Frontal cortex (tissue), 4 donors: ENCODE measurements around the gene CDCP2. TPM values are rescaled to one million over a fixed set of nuclear protein-coding genes. Genes with fewer than 3 reads are reported as not detected.
A peak's percentile ranks its signal among the peaks of the same experiment; 100 is the strongest.
"Not testable (repeated sequence)": the region's sequence is repeated elsewhere in the genome, so short reads cannot be mapped to it uniquely, and the experiment has no call there.

Source experiments
- DNase-seq, 2 donors: peaks; one replicate each; pipeline ENCODE4 v3.0.0; 2012; ENCODE audit warnings: low spot score in 2 of 2
- FAIRE-seq: peaks from 2 replicates; lab custom pipeline; 2012; peaks lifted over from hg19 to GRCh38; lab: Jason Lieb, UNC
- total RNA-seq: library from RNA; depleted of rRNA; stranded (reverse); fragments of >200 nt; gene quantifications from one replicate; pipeline ENCODE4 v1.2.3, GENCODE V29; 2014
- donor health status: control.
- donor health status: control.
- donor health status: control.

CDCP2 gene
- total RNA-seq, 1 donor from 2014 or later = not detected

DNA sequence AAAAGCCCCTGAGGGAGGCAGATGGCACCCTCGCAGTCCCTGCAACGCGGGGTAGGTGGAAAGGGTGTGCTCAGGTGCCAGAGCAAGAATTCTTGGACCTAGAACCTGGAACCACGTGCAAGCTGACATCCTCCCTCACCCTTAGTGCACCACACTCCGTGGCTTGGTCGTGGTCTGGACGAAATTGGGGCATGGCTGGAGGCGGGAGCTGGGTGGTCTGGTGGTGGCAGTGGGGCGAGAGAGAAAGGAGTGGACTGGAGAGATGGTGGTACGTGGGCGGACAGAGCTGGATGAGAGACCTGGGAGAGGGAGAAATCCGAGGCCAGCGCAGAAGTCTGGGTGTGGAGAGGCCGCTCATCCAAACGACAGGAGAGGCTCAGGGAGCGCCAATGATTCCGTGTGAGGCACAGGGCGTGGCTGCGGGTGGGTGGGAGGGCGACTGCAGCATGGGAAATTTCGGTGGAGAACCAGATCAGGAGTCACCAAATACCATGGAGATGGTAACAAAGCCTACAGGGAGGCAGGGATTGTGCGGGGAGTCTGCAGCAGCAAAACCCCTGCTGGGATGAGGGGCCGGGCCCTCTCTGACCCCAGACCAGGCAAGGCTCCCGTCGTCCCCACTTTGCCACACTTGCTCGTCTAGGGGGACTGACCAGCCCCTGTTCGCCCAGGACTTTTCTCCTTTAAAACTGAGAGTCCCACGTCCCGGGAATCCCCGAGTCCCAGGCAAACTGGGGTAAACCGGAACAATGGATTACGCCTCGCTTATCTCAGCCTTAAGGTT lies 31.9 kb downstream of the CDCP2 start:
- FAIRE-seq (no peak), DNase-seq (no peak)

DNA sequence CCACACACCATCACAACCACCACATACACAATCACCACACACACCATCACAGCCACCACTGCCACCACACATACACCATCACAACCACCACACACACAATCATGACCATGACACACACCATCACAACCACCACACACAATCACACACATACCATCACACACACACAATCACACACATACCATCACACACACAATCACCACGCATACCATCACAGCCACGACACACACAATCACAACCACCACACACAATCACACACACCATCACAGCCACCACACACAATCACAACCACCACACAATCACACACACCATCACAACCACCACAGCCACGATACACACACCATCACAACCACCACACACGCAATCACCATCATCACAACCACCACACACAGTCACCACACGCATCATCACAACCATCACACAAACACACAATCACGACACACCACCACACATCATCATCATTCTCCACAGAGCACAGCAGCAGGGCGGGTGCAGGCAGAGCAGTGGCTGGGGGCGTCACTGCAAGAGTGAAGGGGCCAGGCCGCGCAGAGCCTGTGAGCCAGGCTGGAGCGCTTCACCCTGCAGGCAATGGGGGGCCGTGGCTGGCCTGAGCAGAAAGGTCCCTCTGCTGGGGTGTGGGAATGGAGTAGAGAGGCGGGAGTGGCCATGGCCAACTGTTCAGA lies 32.6 kb downstream of the CDCP2 start:
- FAIRE-seq (no peak), DNase-seq (no peak)

DNA sequence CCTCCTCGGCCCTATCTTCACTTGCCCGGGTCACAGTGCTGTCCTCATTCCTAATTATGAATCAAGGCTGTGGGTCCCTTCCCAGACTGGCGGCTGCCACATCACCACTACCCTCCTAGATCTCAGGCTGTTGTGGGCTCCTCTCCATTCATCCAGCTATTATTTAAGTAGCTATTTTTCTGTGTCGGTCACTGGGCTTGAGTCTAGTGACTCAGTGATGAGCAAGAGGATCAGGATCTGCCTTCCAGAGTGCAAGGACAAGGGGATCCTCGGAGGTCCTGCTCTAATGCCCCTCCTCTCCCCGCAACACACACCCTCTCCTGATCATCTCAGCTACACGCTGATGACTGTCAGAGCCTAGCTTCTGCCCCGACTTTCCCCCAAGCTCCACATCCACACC lies 34.1 kb downstream of the CDCP2 start:
- FAIRE-seq (no peak), DNase-seq (no peak)

DNA sequence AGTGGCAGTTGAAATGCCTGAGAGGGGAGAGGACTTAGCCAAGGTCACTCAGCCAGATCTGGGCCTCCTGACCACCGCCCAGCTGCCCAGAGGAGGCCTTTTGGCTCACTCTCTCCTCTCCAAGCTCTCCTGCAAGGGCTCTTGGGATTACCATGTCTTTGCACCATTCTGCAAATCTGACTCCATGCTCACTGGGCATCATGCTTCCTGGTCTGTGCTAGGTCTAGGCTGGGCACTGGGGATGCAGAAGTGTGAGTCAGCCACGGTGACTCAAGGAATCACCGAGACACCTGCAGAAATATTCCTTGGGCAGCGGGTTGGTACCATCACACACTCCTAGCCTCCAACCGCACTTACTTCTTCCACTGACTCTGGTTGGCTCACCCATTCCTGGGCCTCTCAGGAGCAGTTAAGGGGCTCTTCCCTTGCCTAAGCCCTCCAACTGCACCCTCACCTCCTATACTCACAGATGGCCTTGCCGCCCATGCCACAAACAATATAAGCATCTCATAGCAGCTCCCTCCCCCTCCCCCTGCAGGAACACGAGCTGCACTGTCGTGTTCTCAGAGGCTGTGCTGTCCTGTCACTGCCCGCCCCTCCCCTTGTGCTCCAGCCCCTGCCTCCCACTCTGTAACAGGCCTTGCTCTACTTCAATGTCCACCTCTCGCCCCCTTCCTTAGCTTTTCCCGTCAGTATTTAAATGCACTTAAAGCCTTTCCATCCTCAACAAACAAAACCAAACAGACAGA lies 34.8 kb downstream of the CDCP2 start:
- FAIRE-seq (no peak), DNase-seq (peak in 1 of 2 donors; percentile 37)

DNA sequence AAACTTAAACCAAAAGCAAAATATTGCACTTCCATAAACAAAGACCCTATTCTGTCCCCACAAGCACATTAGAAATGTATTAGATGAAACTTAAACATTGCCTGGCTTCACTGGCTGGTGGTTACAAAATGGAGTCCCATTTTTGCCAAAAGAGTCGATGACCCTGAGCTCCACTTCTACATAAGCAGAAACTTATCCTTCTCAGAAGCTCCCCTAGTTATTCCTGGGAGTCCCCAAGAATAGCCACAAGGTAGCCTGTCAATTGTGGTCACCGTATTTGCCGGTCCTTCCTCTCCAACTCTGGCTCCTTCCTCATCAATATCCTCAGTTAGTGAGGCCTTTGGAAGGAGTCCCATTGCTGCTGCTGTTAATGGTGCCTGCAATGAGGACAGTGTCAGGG lies 37.3 kb downstream of the CDCP2 start:
- FAIRE-seq = no peak
- DNase-seq = no peak

DNA sequence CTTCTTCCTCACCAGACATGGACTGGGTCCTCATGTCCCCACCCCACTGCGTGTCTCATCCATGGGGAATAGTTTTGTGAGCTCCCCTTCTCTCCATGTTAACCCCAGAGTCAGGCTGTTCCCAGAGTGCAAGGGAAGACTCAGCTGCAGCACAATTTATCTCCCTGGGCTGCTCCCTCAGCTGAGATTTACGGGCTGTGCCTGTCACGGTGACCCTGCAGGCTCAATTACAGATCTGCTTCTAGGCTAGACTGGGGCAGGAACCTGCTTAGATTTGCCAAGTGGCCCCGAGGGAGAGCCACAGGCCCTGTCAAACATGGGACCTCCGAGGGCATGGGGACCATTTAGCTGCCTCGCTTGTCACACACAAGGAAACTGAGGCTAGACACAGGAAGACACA lies 37.8 kb downstream of the CDCP2 start:
- DNase-seq = no peak

DNA sequence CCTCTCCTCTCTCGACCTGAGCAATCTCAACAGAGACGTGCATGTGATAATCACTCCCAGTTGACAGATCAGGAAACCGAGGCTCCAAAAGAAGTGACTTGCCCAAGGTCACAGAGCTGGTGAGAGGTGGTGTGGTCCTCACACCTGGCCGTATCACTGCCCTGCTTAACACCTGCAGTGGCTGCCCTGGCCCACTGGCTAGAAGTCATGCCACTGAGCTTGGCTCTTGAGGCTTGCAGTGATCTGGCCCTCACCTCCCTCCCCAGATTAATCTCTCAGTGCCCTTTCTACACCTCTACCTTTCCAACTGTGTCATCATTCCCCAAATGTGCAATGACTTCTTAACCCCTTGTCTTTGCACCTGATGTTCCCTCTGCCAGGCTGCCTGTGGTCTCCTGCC lies 38.8 kb downstream of the CDCP2 start:
- FAIRE-seq (no peak), DNase-seq (no peak)

More for the DNA sequence above, 37.8 kb downstream of the CDCP2 start:
- FAIRE-seq = no peak

DNA sequence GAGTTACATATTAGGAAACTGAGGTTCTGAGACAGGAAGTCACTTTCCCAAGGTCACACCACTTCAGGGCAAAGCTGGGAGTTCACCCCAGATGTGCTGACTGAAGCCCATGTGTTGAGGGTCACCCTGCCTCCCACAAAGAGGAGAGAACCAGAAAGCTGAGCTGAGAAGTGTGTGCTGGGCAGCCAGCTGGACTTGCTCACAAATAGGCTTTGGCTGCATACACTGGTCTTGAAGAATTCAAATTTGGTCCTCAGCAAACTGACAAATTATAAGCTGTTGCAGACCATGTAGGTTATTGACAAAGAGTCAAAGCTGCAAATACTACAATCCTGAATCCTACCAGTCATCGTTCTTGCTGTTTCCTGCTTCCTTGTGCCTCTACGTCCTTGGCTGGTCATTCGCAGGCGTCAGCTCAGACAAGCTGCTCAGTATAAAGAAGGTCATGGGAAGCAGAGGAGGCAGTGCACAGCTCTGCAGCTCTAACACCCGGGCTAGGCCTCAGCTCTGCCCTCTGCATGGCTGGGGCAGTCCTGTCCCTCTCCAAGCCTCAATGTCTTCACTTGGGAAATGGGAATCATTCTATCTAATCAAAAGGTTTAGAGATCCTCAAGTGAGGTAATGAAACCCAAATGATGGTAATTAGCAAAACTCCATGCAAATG lies 40.0 kb downstream of the CDCP2 start:
- FAIRE-seq = no peak
- DNase-seq = no peak

DNA sequence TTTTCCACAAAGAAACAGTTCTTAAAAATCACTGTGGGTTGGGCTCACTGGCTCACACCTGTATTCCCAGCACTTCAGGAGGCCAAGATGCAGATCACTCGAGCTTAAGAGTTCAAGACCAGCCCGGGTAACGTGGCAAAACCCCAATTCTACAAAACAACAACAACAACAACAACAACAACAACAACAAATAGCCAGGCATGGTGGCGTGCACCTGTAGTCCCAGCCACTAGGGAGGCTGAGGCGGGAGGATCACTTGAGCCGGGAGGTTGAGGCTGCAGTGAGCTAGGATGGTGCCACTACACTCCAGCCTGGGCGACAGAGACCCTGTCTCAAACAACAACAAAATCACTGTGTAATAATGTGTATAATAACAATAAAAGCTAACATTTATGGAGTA lies 40.8 kb downstream of the CDCP2 start:
- DNase-seq = no peak
- no peak for FAIRE-seq

DNA sequence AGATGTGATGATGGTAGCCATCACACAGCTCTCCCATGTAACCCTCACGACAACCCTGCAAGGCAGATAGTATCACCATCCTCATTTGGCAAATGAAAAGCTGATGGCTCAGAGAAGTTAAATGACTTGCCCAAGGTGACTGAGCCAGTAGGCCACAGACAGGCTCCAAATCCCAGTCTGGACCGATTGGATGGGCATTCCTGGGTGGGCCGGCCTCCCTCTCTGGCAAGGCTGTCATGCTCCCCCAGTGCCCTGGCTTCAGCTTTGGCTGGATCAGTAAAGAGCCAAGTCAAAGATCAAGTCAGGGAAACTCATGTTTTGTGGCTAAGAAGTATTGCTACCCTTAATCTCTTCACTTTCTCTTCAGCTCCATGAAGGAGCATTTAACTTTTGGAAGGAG lies 41.2 kb downstream of the CDCP2 start:
- FAIRE-seq = no peak
- no peak for DNase-seq

DNA sequence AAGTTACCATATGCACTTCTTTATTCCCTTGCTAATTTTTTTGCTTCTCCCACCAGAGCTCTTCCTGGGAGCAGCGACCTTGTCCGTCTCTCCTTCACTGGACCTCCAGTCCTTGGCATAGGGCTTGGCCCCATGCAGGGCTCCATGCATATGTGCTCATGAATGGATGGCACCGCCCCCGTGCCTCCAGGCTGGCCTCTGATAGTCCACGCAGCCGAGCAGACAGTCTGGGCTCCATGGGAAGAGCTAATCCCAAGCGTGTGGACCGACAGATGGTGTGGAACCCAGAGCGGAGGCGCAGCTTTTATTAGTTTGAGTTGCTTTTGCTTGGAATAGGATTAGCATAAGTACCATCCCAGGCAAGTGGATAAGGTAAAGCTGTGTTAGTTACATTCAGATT lies 41.8 kb downstream of the CDCP2 start:
- DNase-seq (no peak), FAIRE-seq (no peak)

DNA sequence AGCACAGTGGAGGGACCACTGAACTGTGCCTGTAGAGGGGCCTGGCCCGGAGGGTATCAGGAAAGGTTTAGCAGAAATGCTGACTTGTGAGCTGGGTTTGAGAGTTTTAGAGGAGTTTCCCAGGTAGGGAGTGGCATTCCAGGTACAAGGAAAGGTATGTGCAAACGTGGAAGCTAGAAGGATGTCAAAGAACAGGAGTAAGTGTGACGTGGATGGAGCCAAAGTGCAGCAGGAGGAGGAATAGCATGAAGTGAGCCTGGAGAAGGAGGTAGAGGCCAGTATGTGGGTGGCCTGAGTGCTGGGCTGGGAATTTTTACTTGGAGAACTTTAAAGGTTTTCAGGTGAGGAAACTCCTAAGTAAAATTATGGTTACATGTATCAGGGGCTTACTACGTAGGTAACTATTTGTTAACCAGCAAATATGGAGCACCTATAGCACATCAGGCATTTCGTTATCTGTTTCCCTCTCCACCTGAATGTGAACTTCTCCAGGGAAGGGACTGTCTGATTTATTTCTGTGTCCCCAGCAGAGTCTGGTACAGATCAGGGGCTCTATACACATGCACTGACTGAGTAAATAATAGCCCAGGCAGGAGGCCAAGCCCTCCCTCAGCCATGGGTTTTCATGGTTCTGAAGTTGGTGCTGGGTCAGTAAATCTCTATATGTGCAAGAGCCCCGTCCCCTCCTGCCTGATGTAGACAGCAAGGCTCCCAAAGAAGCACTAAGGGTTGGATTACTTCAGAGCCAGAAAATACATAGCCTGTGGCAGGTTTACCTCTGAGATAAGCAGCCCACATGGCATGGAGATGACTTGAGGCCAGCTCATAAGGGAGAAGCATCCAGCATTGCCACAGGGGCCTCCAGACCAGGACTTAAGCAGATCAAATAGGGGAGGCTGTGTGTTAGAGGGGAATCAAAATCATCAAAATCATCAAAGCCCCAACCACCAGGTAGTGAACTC lies 43.4 kb downstream of the CDCP2 start:
- DNase-seq = no peak
- no peak for FAIRE-seq

DNA sequence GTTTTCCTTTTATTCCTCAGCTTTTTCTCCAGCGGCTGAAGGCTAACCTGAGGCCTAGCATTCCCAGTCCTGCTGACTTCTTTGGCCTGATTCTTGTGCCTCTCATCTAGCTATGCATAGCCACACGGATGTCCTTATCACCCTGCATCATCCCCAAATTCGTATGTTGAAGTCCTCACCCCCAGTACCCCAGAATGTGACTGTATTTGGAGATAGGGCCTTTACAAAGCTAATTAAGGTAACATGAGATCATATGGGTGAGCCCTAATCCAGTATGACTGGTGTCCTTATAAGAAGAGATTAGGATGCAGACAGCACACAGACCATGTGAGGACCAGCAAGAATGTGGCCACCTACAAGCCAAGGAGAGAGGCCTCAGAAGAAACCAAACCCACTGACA lies 44.6 kb downstream of the CDCP2 start:
- FAIRE-seq (no peak), DNase-seq (no peak)

DNA sequence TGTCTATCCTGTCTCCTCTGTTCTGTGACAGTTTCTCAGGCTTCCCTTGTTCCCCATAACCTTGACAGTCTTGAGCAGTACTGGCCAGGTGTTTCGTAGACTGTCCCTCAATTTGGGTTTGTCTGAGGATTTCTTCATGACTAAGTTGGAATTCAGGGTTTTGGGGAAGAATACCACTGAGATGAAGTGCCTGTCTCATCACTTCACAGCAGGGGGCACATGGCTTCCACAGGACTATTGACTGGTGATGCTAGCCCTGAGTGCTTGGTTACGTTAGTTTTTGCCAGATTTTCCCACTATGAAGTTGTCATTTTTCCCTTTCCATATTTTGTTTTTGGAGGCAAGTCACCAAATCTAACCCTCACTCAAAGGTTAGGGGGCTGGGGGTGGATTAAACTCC lies 45.7 kb downstream of the CDCP2 start:
- no peak for FAIRE-seq

DNA sequence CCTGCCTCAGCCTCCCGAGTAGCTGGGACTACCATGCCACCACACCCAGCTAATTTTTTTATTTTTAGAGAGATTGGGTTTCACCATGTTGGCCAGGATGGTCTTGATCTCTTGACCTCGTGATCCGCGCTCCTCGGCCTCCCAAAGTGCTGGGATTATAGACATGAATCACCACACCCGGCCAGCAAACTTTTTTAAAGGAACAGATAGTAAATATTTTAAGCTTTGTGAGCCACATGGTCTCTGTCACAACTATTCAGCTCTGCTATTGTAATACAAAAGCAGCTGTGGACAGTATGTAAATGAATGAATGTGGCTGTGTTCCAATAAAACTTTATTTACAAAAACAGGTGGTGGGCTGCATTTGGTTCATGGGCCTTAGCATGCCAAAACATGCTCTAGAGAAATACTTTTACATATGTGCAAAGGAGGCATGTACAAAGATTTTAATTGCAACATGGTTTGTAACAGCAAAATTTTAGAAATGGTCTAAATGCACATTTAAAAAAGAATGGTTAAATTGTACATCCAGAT lies 47.0 kb downstream of the CDCP2 start:
- no peak for DNase-seq
- FAIRE-seq = no peak

More for the DNA sequence above, 45.7 kb downstream of the CDCP2 start:
- no peak for DNase-seq

DNA sequence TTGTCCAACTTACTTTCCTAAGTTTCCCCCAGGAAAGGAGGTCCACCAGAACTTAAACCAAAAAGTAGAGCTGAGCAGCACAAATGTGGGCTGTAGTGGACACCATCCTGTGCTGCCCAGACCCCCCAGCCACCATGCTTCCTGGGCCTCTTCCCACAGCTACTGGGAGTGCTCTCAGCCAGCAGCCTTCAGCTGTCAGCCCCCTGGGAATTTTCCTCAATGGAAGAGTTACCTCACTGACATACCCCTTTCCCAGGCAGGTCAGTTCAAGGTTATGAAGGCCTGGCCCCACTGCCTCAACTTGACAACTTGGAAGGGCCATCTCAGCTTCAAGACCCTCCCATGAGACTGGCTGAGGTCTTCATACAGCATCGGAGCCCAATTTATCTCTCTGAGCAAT lies 47.7 kb downstream of the CDCP2 start:
- DNase-seq = no peak
- FAIRE-seq = no peak

DNA sequence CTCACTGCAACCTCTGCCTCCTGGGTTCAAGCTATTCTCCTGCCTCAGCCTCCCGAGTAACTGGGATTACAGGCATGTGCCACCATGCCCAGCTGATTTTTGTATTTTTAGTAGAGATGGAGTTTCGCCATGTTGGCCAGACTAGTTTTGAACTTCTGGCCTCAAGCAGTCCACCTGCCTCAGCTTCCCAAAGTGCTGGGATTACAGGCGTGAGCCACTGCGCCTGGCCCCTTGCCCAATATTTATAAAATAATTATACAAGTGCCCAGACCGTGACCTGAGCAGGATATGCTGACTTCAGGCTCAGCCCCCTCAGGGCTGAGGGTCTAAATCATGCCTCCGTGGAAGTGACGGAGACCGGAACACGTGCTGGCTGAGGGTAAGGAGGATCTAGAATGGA lies 48.2 kb downstream of the CDCP2 start:
- not testable (repeated sequence) for DNase-seq, FAIRE-seq

DNA sequence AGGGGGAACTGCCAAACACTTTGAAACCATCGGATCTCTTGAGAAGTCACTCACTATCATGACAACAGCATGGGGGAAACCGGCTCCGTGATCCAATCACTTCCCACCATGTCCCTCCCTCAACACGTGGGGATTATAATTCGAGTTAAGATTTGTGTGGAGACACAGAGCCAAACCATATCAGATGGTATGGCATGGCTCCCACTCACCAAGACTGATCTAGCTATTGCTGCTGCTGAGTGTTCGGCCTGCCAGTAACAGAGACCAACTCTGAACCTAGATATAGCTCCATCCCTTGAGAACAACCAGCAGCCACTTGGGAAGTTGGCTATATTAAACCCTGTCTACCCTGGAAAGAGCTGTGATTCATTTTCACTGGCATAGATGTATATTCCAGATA lies 49.4 kb downstream of the CDCP2 start:
- no peak for FAIRE-seq

DNA sequence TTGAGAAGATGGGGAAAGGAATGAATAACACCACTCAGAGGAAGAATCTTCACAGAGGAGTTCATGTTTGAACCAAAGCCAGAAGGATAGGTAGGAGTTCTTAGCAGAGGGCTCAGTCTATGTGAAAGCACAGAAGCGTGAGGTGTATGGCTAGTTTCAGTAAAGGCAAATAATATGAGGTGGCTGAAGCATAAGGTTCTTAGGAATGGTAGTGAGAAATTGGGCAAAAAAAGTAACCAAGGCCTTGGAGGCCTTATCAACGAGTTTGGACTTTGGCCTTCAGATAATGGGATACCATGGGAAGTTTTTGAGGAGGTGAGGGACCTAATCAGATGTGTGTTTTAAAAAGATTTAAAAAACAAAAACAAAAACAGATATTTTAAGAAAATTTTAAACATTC lies 52.3 kb downstream of the CDCP2 start:
- no peak for DNase-seq
- FAIRE-seq = no peak

More for the DNA sequence above, 49.4 kb downstream of the CDCP2 start:
- DNase-seq = no peak
